ENCODE results near the gene GPR26. TPM values are rescaled to one million over a fixed set of nuclear protein-coding genes. Genes with fewer than 3 reads are reported as not detected.

GPR26 gene
- total RNA-seq, 2 experiments from 2014 or later: not detected

- Histone ChIP-seq H3K4me2 (ENCODE audit: low read length) (no peak overlapping the region), H3K9me3 (ENCODE audit: low read length) (no peaks in the 10 kb centered on the region), H3K4me1 (ENCODE audit: insufficient read depth, low read length, poor library complexity, severe bottlenecking) (no peaks in the 10 kb centered on the region), H4K20me1 (ENCODE audit: insufficient read depth, low read length) (no peaks in the 10 kb centered on the region), H3K9me2 (ENCODE audit: insufficient read depth, low read length) (no peaks in the 10 kb centered on the region), H3K4me3 (ENCODE audit: low read depth, low read length, poor library complexity, severe bottlenecking) (no peak overlapping the region), H3K79me2 (ENCODE audit: insufficient read depth, low read depth, low read length) (no peaks in the 10 kb centered on the region), H2AFZ (ENCODE audit: low read length) (no peak overlapping the region), H3K36me3 (ENCODE audit: insufficient read depth, low read length) (no peaks in the 10 kb centered on the region), H3K27ac (ENCODE audit: low read depth, low read length, poor library complexity, severe bottlenecking) (no peak overlapping the region)
- TF ChIP-seq EZH2phosphoT487 (IDR thresholded peaks at IDR 0.05; ENCODE audit: borderline replicate concordance, low read depth, low read length): no peak
- no peak for TF ChIP-seq CTCF (conservative IDR thresholded peaks at IDR 0.05; ENCODE audit: low read length)
- POLR2A ChIA-PET: interaction anchor here (0.6 kb wide), 1 partner anchor 153 kb away, joined by 3 read pairs; no protein-coding TSS in a partner anchor
- intact Hi-C loops (cut with micrococcal nuclease; ENCODE audit: unreplicated experiment): no loop called here
- no peak for DNase-seq (ENCODE audit: low spot score)
- CTCF ChIA-PET (ENCODE audit: unreplicated experiment): no interaction called here
- no TSS peak for BruUV-seq (replicated peaks)
These were observed 23.7 kb downstream of the GPR26 start for GRCh38 chr10:123689880-123690279.

GRCh38 chr10:123703195-123703790 lies 37.1 kb downstream of the GPR26 start:
- Histone ChIP-seq H3K4me1 (ENCODE audit: insufficient read depth, low read length, poor library complexity, severe bottlenecking) (no peaks in the 10 kb centered on the region), H3K36me3 (ENCODE audit: insufficient read depth, low read length) (no peaks in the 10 kb centered on the region), H3K4me2 (ENCODE audit: low read length) (no peak overlapping the region), H3K4me3 (ENCODE audit: low read depth, low read length, poor library complexity, severe bottlenecking) (no peak overlapping the region), H3K9me2 (ENCODE audit: insufficient read depth, low read length) (no peaks in the 10 kb centered on the region), H2AFZ (ENCODE audit: low read length) (no peak overlapping the region), H4K20me1 (ENCODE audit: insufficient read depth, low read length) (no peaks in the 10 kb centered on the region), H3K27ac (ENCODE audit: low read depth, low read length, poor library complexity, severe bottlenecking) (no peak overlapping the region), H3K9me3 (ENCODE audit: low read length) (no peaks in the 10 kb centered on the region), H3K79me2 (ENCODE audit: insufficient read depth, low read depth, low read length) (no peaks in the 10 kb centered on the region)
- no TSS peak for BruUV-seq (replicated peaks)
- ChIA-PET CTCF (ENCODE audit: unreplicated experiment) (no interaction called here), POLR2A (no interaction called here)
- DNase-seq (ENCODE audit: low spot score): no peak
- no peak for TF ChIP-seq EZH2phosphoT487 (IDR thresholded peaks at IDR 0.05; ENCODE audit: borderline replicate concordance, low read depth, low read length)
- intact Hi-C loops (cut with micrococcal nuclease; ENCODE audit: unreplicated experiment): no loop called here

GRCh38 chr10:123704076-123704475 lies 37.9 kb downstream of the GPR26 start:
- CTCF ChIA-PET (ENCODE audit: unreplicated experiment): no interaction called here
- H4K20me1 ChIP-seq (ENCODE audit: insufficient read depth, low read length): no peaks in the 10 kb centered on the region

More at GRCh38 chr10:123704076-123704475, 37.9 kb downstream of the GPR26 start:
- H3K4me1 ChIP-seq (ENCODE audit: insufficient read depth, low read length, poor library complexity, severe bottlenecking): no peaks in the 10 kb centered on the region
- H2AFZ ChIP-seq (ENCODE audit: low read length): no peak overlapping the region
- intact Hi-C loops (cut with micrococcal nuclease; ENCODE audit: unreplicated experiment): no loop called here
- no peak for DNase-seq (ENCODE audit: low spot score)
- POLR2A ChIA-PET: no interaction called here
- H3K79me2 ChIP-seq (ENCODE audit: insufficient read depth, low read depth, low read length): no peaks in the 10 kb centered on the region
- no peak overlapping the region for H3K4me2 ChIP-seq (ENCODE audit: low read length)
- BruUV-seq (replicated peaks): no TSS peak
- TF ChIP-seq EZH2phosphoT487 (IDR thresholded peaks at IDR 0.05; ENCODE audit: borderline replicate concordance, low read depth, low read length) (no peak), CTCF (conservative IDR thresholded peaks at IDR 0.05; ENCODE audit: low read length) (no peak)
- no peak overlapping the region for H3K4me3 ChIP-seq (ENCODE audit: low read depth, low read length, poor library complexity, severe bottlenecking)
- H3K36me3 ChIP-seq (ENCODE audit: insufficient read depth, low read length): no peaks in the 10 kb centered on the region
- H3K9me3 ChIP-seq (ENCODE audit: low read length): no peaks in the 10 kb centered on the region
- no peaks in the 10 kb centered on the region for H3K9me2 ChIP-seq (ENCODE audit: insufficient read depth, low read length)
- H3K27ac ChIP-seq (ENCODE audit: low read depth, low read length, poor library complexity, severe bottlenecking): no peak overlapping the region

All from OCI-LY7 (cell line).